ENCODE results near the gene PHF8.

PHF8 gene

GRCh38 chrX:54012830-54013500 lies 31.3 kb downstream of the PHF8 start:
- DNase-seq (ENCODE audit: low spot score) = no peak

- no peak for DNase-seq (ENCODE audit: low spot score)
Observed at GRCh38 chrX:54007682-54008081, 36.6 kb downstream of the PHF8 start.

DNA sequence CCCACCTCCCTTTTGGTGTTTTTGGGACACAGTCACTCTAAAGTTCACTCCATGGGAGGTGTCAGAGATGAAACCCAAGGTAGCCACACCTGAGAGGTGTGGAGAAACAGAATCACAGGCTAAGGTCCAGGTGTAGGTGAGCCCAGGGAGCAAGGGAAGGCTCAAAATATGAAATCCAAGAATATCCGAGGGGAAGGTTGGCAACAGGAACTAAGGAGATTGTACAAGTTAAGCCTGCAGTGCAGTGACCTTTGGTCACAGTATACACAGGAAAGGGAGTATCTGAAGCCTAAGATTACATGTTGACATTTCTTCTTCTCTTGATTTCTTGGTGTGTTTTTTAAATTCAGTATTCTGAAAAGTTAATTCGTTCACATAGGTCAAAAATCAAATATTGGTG lies 46.5 kb downstream of the PHF8 start:
- DNase-seq (ENCODE audit: low spot score) = no peak

GRCh38 chrX:53992589-53992988 lies 51.7 kb downstream of the PHF8 start:
- DNase-seq (ENCODE audit: low spot score) = no peak

- no peak for DNase-seq (ENCODE audit: low spot score)
Observed at GRCh38 chrX:53990171-53990570, 54.1 kb downstream of the PHF8 start.

DNA sequence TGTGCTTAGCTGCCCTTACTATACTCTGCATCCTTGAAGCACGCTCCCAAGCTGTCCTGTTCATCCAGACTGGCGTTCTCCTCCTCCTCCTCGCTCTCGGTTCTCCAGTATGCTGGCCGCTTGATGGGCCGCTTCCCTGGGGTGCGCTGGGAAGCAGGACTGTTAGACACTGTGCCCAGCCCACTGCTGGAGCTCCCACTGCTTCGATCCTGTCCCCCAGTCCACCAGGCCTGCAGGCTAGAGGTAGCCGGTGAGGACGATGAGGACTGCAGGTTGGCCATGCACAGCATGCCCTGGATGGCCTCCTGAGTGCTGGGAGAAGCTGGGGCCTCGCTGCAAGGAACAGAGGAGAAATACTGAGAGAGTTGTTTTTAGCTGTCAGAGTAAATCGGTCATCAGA lies 59.4 kb downstream of the PHF8 start:
- DNase-seq (ENCODE audit: low spot score) = no peak

DNA sequence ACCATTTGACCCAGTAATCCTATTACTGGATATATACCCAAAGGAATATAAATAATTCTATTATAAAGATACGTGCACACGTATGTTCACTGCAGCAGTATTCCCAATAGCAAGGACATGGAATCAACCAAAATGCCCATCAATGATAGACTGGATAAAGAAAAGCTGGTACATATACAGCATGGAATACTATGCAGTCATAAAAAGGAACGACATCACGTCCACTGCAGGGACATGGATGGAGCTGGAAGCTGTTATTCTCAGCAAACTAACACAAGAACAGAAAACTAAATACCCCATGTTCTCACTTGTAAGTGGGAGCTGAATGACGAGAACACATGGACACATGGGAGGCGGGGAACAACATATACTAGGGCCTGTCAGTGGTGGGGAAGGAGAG lies 69.7 kb downstream of the PHF8 start:
- DNase-seq (ENCODE audit: low spot score) = no peak

GRCh38 chrX:53969540-53969939 lies 74.7 kb downstream of the PHF8 start:
- DNase-seq (ENCODE audit: low spot score) = no peak

GRCh38 chrX:53950130-53950733 lies 94.0 kb downstream of the PHF8 start:
- DNase-seq (ENCODE audit: low spot score) = no peak

- DNase-seq (ENCODE audit: low spot score) = no peak
Observed at GRCh38 chrX:53940180-53940579, 104.1 kb downstream of the PHF8 start.

GRCh38 chrX:53939127-53939526 lies 105.1 kb downstream of the PHF8 start:
- DNase-seq (ENCODE audit: low spot score) = no peak

DNA sequence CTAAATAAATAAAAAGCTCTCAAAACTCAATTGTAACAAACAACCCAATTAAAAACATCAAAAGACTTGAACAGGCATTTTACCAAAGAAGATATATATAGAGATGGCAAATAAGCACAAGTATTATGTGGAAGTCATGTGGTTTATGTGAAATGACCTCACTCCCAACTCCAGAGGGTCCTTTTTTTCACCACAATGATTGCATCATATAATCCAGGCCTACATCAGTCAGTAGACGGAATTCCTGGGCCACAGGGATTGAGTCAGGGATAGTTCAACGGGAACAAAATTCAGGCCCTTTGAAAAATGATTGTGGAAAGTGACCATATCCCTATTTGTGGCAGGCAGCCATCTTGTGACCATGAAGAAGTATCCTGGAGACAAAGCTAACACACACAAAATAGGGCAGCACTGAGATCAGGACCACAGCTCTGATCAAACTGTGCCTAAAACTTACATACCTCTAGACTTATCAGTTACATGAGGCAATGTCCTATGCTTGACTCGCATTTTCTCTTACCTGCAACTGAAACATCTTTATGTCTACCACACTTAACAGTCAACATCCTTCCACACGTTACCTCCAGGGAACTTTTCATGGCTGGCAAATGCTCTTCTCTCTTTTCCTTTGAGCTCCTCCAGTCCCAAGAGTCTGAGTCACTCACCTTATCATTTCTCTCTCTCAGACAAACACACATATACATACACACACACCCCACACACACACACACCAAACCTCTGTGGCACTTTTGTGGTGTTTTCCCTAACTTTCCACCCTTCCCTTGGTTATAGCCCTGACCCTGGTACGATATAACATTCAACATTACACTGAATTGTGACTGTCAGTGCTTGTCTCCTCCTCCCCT lies 113.5 kb downstream of the PHF8 start:
- no peak for DNase-seq (ENCODE audit: low spot score)

DNA sequence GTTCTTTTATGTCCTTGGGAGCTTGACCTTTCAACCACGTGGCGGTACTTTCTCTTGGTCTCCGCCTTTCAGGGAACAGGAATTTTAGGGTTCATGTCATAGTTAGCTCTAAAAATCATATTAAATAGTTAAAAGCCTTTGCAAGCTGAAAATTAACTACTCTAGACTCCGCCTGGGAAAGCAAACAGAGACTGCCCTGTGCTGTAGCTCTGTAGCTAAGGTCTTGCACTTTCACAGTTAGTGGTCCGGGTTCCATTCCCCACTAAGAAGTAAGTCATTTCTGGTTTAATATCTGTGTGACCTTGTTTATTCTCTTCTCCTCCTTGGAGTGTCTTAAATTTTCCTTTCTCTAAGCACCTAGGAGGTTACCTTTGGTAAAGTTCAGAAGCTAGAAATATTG lies 118.2 kb downstream of the PHF8 start:
- no peak for DNase-seq (ENCODE audit: low spot score)

- DNase-seq (ENCODE audit: low spot score) = no peak
Observed at GRCh38 chrX:53918702-53919101, 125.6 kb downstream of the PHF8 start.

- DNase-seq (ENCODE audit: low spot score) = no peak
Observed at GRCh38 chrX:53900623-53901022, 143.7 kb downstream of the PHF8 start.

- DNase-seq (ENCODE audit: low spot score) = no peak
Observed at GRCh38 chrX:53895270-53895669, 149.0 kb downstream of the PHF8 start.
